Stimulated activated CD8-positive, alpha-beta memory T cell treated with anti-CD3 and anti-CD28 coated beads, Interleukin-7, amount 100 ng/mL, for 48 hours (primary cell): ENCODE results near the gene USP24.
"Not testable (repeated sequence)": the region's sequence is repeated elsewhere in the genome, so short reads cannot be mapped to it uniquely, and the experiment has no call there.

Source experiments
- DNase-seq, 2 donors: peaks; one replicate each; pipeline ENCODE4 v3.0.0-alpha.2; 2020; ENCODE audit warnings: low read depth in 1 of 2; ENCODE audit errors: extremely low read depth in 1 of 2

Gene USP24

DNA sequence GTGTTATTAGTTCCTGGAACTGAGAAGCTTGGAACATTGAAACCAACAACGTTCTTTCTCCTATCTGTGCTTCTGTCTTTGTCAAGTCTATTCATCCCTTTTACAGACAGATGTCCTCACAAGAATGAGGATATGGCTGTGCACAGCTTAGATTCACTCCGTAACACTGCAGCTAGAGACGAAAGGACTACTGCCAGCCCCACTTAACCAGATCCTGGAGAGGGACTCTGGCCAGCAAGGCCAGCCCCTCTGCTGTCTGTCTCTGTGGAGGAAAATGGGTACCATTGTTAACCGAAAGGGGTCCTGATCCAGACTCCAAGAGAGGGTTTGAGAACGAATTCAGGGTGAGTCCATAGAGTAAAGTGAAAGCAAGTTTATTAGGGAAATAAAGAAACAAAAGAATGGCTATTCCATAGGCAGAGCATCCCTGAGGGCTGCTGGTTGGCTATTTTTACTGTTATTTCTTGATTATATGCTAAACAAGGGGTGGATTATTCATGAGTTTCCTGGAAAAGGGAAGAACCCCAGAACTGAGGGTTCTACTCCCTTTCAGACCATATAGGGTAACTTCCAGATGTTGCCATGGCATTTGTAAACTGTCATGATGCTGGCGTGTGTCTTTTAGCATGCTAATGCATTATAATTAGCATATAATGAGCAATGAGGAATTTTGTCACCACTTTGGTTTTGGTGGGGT lies 17.4 kb upstream of the USP24 start:
- DNase-seq, result no peak

DNA sequence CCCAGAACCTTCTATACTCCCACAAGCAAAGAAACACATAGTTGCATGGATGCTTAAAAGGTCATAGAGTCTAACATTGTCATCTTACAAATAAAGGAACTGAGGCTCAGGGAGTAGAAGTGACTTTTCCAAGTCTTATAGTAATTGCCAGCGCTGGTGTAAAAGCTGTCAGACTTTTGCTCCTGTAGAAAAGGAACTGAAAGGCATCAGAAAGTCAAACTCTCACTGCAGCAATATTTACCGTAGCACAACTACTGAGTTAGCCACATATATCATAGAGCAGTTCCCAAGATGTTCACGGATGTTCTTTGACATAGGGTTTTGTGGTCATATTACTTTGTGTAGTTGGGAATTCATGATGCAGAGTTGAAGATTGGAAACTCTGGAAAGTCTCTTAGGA lies 16.6 kb upstream of the USP24 start:
- DNase-seq, result no peak

DNA sequence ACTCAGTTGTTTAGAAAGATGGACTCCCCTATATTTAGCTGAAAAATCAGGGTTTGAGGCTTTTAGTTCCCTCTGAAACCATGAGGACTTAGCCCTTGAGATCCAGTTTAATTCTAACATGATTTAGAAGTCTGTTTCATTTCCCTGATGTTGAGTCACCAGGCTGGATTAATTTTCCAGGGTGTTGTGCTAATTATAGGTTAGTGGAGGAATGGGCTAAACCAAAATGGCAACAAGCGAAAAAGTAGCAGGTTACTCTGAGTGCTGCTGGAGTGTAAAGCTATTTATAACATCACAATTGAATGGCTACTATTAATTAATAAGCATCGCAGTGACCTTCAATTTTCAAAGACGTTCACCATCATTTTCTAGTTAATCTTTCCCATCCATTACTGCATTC lies 15.5 kb upstream of the USP24 start:
- no peak for DNase-seq

DNA sequence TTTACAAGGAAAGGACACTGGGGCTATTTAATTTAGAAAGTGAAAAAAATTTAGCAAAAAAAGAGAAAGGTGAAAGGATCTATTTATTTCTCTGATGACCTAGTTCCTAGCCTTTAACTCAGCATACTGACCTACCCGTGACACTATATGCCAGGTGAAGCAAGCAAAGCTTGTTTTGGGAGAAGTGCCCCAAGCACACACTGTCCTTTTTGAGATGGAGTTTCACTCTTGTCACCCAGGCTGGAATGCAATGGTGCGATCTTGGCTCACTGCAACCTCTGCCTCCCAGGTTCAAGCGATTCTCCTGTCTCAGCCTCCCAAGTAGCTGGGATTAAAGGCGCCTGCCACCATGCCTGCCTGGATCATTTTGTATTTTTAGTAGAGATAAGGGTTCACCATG lies 14.6 kb upstream of the USP24 start:
- not testable (repeated sequence) for DNase-seq

DNA sequence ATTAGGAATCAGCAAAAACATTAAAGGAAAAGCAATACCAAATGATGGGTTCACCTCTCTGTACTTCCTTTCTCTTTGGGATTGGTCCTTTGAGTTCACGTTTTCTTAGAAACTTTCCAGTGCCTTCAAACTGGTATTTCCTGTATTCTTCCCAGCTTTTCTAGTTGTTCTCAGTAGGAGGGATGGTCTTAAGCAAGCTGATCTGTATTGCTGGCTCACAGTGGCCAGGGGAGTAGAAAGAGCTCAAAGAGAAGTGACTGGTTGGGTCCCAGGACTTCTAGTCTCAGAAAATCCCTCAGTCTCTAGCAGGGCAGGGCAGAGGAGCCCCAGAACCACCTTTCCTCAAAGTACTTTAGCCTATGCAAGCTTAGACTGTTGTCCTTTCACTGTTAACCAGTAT lies 10.1 kb upstream of the USP24 start:
- DNase-seq, result no peak

DNA sequence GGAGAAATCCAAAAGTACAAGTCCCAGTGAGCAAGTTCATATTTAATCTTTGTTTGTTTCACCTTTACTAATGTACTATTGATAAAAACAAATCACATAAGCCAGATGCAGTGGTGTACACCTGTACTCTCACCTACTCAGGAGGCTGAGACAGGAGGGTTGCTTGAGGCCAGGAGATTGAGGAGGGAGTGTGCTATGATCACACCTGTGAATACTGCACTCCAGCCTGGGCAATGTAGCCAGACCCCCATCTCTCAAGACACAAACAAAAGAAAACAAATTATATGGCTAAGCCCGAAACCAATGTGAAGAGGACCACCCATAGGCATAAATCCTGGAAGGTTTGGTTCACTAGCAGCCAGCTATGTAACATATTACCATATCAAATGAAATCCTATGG lies 9.6 kb upstream of the USP24 start:
- DNase-seq, result no peak

DNA sequence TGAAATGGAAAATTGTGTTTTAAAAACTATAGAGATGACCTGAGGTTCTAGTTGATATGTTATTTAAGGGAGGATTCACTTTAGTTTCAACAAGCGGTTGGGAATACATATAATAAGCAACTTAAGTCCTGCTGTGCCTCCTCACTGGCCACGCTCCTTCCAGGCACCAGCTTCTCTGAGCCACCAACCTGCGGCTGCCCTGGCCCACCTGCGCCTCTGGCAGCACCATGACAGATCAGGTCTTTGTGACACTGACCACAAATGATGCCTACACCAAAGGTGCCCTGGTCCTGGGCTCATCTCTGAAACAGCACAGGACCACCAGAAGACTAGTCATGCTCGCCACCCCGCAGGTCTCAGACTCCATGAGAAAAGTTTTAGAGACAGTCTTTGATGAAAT lies 7.0 kb upstream of the USP24 start:
- no peak for DNase-seq

DNA sequence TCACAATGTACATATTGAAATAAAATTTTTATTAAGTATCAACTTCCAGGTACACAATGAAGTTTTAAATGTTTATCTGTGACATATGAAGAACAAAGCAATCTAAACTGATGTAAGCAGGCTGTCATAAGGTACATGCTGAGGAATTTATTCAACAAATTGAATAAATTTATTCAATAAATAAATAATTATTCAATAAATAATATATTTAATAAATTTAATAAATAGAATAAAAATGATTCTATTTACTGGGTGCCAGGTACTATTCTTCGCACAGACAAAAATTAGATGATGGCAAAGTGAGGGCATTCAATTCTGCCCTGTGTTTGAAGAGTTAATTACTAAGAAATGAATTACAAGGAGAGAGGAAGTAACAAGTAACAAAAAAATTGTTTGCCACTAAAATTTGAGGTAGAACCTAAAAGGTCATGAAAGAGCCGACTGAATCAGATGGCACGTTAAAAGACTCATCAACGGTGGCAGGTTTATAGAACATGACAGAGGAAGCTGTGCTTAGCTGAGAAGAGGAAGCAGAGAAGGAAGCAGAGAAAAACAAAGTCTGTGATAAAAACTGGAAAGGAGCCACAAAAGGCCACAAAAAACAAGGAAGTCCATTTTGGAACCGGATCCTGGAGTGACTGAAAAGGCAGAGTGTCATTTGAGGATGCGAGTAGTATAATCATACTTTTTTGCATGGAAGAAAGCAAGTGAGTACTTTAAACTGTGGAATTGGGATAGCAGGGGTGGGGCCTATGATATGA lies 2.2 kb upstream of the USP24 start:
- DNase-seq, result no peak

DNA sequence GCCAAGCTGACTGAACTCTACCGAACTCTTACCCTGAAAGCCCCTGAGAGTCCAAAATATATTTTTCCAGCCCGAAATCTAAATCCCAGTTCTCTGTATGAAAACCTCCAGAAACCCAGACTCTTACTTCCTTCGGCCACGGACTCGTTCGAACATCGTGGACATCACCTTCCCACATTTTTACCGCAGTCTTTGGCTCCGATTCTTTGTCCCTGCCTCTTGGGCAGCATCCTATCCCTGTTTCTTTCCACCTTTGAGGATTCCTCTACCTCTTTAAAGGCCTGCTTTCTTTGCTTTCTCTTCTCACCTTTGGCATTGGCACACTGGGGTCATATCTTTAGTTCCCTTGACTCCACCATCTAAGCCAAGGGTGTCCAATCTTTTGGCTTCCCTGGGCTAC lies 932 bp upstream of the USP24 start:
- no peak for DNase-seq

DNA sequence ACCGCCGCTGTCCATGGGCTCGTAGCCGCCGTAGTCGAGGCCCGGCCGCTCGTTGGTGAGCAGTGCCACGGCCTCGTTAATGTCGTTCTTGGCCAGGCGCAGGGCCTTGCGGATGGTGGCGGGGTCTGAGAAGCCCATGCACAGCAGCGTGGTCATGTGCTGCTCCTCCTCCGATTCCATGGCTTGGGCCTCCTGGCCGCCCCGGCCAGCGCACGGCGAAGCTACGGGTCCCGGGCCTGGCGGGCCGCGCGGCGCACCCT lies 300 bp downstream of the USP24 start:
- DNase-seq, result no peak

DNA sequence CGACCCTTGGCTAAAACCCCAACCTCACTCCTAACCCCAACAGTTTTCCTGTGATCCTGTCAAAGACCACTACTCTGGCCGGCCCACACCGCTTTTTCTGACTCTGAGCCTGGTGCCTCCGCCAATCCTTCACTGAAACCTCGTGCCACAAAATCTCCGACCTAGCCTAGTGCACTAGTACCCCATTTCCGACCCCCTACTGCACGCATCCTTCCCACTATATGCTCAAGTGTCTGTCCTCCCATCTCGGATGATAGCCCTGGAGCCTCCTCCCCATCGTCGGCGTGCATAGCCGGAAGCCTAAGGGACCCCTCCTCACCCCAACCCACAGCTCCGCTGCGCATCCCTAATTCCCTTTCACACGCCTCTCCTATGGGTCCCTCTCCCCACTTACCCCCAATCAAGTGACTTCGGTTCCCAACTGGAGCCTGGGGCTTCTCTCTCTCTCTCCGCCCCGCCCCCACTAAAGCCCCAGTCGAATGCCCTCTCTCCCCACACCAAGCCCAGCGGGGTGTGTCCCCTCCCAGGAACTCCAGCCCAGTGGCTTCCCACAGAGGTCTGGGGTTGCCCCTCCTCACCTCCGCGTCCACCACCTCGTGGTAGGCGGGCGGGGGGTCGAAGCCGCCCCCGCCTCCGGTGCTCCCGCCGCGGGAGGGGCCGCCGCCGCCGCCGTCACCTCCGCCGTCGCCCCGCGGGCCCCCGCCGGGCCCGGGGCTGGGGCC lies 791 bp downstream of the USP24 start:
- no peak for DNase-seq

DNA sequence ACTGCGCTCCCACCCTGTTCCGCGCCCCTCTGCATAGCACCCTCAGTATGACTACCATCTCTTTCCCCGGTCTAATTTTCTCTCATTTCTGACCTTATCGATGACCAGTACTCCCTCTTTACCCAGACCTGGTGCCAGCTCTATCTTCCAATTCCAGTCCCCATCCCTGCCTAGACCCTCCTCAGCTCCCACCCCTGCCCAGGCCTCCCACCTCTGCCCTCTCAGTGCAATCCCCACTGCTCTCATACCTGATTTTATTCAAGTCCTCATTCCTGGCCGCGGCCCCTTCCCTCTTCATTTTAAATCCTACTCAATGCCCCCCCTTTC lies 1.3 kb downstream of the USP24 start:
- no peak for DNase-seq

DNA sequence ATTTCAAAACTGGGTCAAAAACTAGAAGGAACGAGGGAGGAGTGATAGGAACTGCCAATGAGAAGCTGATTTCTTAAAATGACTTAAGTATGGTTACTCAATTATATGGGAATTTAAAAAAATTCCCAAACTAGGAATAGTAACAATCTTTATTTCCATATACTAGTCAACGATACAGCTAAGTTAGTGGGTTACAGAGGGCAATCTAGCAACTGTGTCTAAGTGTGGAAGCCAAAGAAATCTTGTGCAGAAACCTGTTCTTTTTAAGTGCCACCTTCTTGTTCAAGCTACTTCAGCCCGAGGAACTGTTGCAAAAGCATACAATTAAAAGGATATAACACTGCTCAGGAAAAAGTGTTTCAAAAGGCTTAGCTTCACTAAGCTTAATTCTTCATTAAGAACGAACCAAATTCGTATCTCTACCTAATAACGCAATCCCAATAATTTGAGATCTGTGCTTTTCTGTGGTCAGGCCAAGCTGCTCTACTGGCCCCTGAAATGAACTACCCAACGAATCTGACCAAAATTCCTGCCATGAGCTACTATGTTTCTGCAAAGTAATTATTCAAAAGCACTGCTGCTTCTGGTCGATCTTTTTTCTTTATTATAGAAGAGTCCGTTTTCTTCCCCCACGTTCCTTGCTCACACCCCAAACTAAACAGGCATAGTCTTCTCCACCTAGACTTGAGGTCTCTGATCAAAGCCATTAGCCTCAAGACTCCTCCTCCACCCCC lies 1.8 kb downstream of the USP24 start:
- DNase-seq, result no peak

DNA sequence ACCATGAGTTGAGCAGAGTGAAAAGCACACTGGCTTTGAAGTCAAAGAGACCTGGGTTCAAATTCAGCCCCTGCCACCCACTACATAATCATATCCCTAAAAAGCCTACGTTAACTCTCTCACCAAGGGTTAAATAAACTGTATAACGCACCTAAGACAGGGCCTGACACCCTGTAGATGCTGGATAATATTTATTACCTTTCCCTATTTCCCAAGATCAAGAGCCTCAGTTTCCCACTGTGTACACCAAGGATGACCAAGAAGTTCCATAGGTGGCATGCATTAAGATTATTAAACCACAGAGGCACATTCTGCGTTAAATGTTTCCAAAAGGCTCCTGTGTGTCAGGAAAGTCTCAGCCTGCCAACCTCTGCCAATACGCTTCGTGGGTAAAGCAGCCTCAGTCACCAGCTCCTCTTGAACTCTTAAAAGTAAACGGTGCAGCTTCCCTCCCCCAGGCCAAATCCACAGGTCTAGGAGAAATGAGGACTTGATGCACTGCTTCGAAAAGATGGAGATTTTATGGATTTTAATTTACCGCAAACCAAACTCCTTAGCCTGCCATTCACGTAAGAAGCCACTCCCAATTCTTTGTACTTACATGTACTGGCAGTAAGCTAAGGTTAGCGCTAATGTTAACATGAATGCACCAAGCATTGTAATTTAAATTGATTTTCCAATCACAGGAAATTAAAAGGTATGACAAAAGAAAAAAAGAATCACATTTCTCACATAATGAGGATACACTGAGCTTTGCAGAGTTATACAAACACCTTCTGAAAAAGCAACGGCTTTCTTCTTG lies 2.6 kb downstream of the USP24 start:
- DNase-seq, result no peak

DNA sequence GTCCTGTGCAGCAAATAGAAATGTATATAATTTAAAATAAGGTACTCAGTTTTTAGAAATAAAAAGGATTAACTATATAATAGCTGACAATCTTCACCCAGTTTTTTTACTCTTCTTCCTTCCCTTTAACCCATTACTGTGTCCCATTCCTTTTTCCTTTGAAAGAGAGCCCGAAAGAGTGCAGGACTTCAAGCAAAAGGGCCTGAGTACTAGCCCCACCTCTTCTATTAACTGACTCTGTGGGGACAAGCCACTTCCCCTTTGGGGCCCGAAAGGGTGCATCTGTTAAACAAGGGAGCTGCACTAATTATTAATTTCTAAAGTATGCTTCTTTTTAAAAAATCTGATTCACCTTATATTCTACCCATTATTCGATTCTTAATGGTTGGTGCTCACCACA lies 3.3 kb downstream of the USP24 start:
- DNase-seq, result no peak

DNA sequence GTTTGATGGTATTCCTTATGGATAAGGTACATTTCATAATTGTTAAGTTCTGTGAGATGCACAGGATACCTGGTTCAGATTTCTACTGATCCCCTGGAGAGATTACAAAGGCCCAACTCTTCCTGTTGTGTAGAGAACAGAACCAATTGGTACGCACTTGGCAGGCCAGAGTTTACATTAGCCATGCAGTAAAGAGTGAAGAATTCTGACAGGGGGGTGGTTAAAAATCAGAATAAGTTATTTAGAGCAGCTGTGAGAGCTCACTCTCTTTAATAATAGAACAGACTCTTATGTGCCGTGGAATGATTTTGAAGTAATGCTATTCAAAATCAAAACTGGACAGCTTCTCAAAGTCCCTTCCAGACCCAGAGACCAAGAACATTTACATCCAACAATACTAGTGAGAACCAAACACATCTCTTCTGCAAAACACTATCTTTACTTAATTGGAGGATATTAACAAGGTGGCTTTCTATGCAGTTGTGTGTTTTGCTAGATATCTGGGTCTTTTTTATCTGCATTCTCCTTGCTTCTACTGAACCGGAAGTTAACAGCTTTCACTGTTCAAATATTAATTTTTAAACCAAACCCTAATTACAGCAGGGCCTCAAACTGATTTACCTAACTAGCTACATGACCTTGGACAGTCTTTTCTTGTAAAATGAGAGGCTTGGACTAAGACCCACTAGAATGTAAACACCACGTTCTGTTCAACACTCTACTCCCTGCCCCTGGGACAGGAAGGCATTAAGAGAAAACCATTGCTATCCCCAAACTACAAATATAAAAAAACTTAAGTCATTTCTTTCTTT lies 4.0 kb downstream of the USP24 start:
- DNase-seq, result no peak

DNA sequence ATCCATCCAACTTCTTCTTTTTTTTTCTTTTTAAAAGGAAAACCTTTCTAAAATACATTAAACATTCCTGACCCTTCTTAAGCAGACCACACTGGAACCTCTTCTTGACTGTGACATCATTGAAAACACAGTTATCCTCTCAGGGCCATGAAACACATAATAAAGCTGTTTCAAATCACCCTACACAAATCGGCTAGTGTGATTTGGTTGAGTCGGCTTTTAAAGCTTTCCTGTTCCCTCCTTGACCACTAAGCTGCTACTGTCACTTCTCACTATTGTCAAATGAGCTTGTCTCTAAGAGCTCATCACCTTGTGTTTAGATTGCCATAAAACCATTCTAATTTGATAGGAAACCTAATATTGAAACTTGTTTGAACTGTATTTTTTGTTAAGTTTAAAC lies 5.9 kb downstream of the USP24 start:
- no peak for DNase-seq

DNA sequence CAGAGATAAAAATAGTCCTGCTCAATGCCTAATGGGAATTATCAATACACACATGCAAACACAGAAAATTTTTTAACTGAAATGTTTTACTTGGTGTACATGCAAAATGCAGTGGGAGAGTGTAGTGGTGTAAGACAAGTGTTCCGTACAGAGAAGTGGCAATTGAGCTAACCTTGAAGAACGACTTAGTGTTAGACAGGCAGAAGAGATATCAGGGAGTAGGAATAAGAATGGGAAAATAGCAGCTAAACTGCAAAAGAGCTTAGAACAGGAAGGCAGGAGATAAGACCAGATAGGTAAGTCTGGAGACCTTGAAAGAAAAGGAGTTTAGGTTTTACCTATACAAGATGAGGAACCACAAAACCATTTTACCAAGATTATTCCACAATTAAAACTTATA lies 9.0 kb downstream of the USP24 start:
- no peak for DNase-seq

DNA sequence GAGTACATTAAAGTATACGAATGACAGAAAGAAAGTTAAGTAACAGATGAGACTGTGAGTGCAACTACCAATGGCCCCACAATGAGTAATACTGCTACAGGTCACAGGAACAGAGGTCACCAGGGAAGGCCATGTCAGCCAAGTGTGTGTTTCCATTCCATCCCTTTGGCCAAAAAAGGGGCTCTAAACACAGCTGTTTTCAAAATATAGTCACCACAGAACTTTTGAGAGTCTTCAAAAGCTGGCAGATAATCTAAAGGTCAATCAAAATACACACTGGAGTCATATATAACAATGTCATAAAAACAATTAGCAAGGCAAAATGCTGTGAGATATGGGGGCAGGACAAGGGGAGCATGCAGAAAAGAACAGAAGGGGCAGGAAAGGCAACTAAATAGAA lies 10.2 kb downstream of the USP24 start:
- no peak for DNase-seq

DNA sequence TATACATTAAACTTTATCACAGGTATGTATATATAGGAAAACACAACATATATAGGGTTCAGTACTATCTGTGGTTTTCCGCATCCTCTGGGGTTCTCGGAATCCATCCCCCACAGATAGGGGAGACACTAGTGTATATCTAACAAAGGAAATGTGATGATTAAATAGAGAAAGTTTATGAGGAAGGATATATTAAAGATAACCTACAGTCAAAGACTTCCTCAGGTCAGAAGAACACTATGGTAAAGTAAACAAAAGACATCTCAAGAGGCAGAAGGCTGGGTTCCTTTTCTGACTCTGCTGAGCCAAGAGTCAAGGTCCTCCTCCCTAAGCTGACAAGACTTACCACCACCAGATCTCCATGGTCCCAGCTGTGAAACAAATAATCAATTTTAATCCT lies 12.1 kb downstream of the USP24 start:
- no peak for DNase-seq
